GM19328 (cell line): Measurements from ENCODE around the gene ANKFY1.
"Not testable (repeated sequence)": the region's sequence is repeated elsewhere in the genome, so short reads cannot be mapped to it uniquely, and the experiment has no call there.

Experiments used
- ATAC-seq: cut with Tn5 transposase; IDR thresholded peaks from one replicate; pipeline ENCODE4 v1.9.1; 2021; ENCODE audit warnings: mild to moderate bottlenecking, moderate library complexity; ENCODE audit not compliant: unreplicated experiment

Gene ANKFY1

GRCh38 chr17:4221899-4222659, 41.7 kb downstream of the ANKFY1 start:
- ATAC-seq = no peak

- no peak for ATAC-seq
Measured at GRCh38 chr17:4221163-4221562, 42.6 kb downstream of the ANKFY1 start.

- no peak for ATAC-seq
Measured at GRCh38 chr17:4220655-4221054, 43.1 kb downstream of the ANKFY1 start.

GRCh38 chr17:4219241-4219640, 44.5 kb downstream of the ANKFY1 start:
- ATAC-seq = no peak

- no peak for ATAC-seq
Measured at GRCh38 chr17:4215882-4216570, 47.8 kb downstream of the ANKFY1 start.

- ATAC-seq = no peak
Measured at GRCh38 chr17:4214157-4214556, 49.6 kb downstream of the ANKFY1 start.

- ATAC-seq = no peak
Measured at GRCh38 chr17:4209611-4210010, 54.2 kb downstream of the ANKFY1 start.

GRCh38 chr17:4208238-4208637, 55.5 kb downstream of the ANKFY1 start:
- no peak for ATAC-seq

GRCh38 chr17:4206962-4207361, 56.8 kb downstream of the ANKFY1 start:
- ATAC-seq = no peak

- no peak for ATAC-seq
Measured at GRCh38 chr17:4205917-4206316, 57.9 kb downstream of the ANKFY1 start.

GRCh38 chr17:4204710-4205173, 59.0 kb downstream of the ANKFY1 start:
- no peak for ATAC-seq

GRCh38 chr17:4204190-4204589, 59.6 kb downstream of the ANKFY1 start:
- no peak for ATAC-seq

- ATAC-seq = no peak
Measured at GRCh38 chr17:4201226-4201625, 62.6 kb downstream of the ANKFY1 start.

- ATAC-seq = no peak
Measured at GRCh38 chr17:4199818-4200402, 63.9 kb downstream of the ANKFY1 start.

- ATAC-seq = no peak
Measured at GRCh38 chr17:4198995-4199394, 64.8 kb downstream of the ANKFY1 start.

- no peak for ATAC-seq
Measured at GRCh38 chr17:4195306-4195705, 68.5 kb downstream of the ANKFY1 start.

GRCh38 chr17:4194796-4195195, 69.0 kb downstream of the ANKFY1 start:
- ATAC-seq = no peak

GRCh38 chr17:4190791-4191190, 73.0 kb downstream of the ANKFY1 start:
- ATAC-seq = not testable (repeated sequence)

GRCh38 chr17:4189280-4189679, 74.5 kb downstream of the ANKFY1 start:
- no peak for ATAC-seq

GRCh38 chr17:4188076-4188475, 75.7 kb downstream of the ANKFY1 start:
- ATAC-seq = no peak

GRCh38 chr17:4187076-4187475, 76.7 kb downstream of the ANKFY1 start:
- ATAC-seq = no peak

GRCh38 chr17:4186357-4186881, 77.4 kb downstream of the ANKFY1 start:
- ATAC-seq = no peak
